Omental fat pad (tissue), 4 donors: ENCODE data around the gene RUNX3. TPM values are rescaled to one million over a fixed set of nuclear protein-coding genes. Genes with fewer than 3 reads are reported as not detected.

Experiments used
- ATAC-seq: fragments of 150-250 bp; one replicate; pipeline ENCODE4 v1.9.1; 2016; ENCODE audit warnings: mild to moderate bottlenecking, moderate library complexity; ENCODE audit not compliant: low FRiP score
- DNase-seq: peaks from one replicate; pipeline ENCODE4 v3.0.0-alpha.2; 2019; ENCODE audit warnings: low spot score
- CTCF ChIP-seq, 3 donors: fragments of 450-650 bp; IDR thresholded peaks; one replicate each; pipeline ENCODE4 v1.5.1; 2016 to 2017; ENCODE audit warnings: antibody characterized with exemption in 3 of 3, mild to moderate bottlenecking in 3 of 3, moderate library complexity in 2 of 3
- total RNA-seq, 4 donors: library from RNA; depleted of rRNA; stranded (reverse); fragments of >200 nt; gene quantifications; one replicate each; pipeline ENCODE4 v1.1.0, GENCODE V29; 2016

RUNX3 gene
- total RNA-seq, 4 donors from 2014 or later: 1.6 to 6.7 (median 3.8) TPM

- ATAC-seq (no peak), DNase-seq (no peak)
- TF ChIP-seq CTCF (IDR thresholded peaks at IDR 0.05): no peak
These were observed 32.1 kb upstream of the RUNX3 start for GRCh38 chr1:24961961-24962861.

GRCh38 chr1:24961334-24961733 is 31.3 kb upstream of the RUNX3 start:
- ATAC-seq (no peak), DNase-seq (no peak)

GRCh38 chr1:24960071-24960801 is 30.2 kb upstream of the RUNX3 start:
- ATAC-seq (no peak), DNase-seq (no peak)
- TF ChIP-seq CTCF (IDR thresholded peaks at IDR 0.05): no peak

More at GRCh38 chr1:24961334-24961733, 31.3 kb upstream of the RUNX3 start:
- no peak for TF ChIP-seq CTCF (IDR thresholded peaks at IDR 0.05)

- ATAC-seq: no peak
- no peak for DNase-seq
- no peak for TF ChIP-seq CTCF (IDR thresholded peaks at IDR 0.05)
These were observed 29.5 kb upstream of the RUNX3 start for GRCh38 chr1:24959623-24959975.

GRCh38 chr1:24958766-24959622 is 28.9 kb upstream of the RUNX3 start:
- TF ChIP-seq CTCF (IDR thresholded peaks at IDR 0.05): no peak
- DNase-seq (no peak), ATAC-seq (no peak)

- DNase-seq: no peak
- no peak for TF ChIP-seq CTCF (IDR thresholded peaks at IDR 0.05)
- no peak for ATAC-seq
These were observed 28.0 kb upstream of the RUNX3 start for GRCh38 chr1:24957808-24958752.
